ENCODE data around the gene PPDPF. TPM values are rescaled to one million over a fixed set of nuclear protein-coding genes. Genes with fewer than 3 reads are reported as not detected.
"Not testable (repeated sequence)": the region's sequence is repeated elsewhere in the genome, so short reads cannot be mapped to it uniquely, and the experiment has no call there.

PPDPF gene
- total RNA-seq, 1 experiment from 2014 or later: 194 TPM

DNA sequence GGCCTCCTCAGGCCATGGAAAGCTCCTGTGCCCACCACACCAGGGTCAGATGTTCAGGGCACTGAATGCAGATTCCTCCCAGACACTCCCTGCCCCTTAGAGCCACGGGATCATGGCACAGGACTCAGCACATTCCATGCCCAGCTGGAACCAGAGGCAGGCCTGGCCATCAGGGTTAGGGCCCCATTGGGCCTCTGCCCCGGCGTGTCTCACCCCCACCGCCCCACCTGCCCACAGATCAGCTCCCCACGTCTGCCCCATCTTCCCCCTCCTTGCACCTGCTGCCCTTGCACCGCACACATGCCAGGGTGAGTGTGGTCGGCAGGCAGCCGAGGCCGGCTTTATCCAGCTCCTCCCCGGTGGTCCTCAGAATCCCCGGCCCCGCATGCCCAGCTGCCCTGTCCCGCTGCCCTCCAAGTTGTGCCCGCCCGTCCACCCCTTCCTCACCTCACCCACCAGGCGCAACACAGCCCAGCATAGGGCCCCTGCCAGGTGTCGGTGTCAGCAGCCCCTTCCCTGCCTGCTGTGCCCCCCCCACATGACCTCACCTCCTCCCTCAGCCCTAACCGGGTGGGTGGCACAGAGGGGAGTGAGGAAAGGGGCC, 29.2 kb downstream of the PPDPF start:
- no peak for DNase-seq (ENCODE audit: low read depth)

DNA sequence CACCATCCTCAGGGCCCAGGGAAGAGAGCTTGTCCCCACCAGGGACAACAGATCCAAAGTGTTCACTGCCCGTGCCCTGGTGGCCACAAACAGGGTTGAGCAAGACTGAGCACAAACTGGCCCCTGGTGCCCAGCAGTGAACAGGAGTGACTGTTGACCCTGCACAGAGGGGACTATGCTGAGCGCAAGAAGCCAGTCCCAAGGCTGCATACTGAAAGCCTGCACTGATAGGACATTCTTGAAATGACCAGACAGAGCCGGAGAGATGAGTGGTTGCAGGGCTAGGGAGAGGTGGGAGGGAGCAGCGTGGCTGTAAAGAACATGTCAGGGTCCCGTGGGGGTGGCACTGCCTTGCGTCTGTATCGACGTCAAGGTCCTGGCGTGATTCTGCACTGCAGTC, 30.5 kb downstream of the PPDPF start:
- no peak for DNase-seq (ENCODE audit: low read depth)

DNA sequence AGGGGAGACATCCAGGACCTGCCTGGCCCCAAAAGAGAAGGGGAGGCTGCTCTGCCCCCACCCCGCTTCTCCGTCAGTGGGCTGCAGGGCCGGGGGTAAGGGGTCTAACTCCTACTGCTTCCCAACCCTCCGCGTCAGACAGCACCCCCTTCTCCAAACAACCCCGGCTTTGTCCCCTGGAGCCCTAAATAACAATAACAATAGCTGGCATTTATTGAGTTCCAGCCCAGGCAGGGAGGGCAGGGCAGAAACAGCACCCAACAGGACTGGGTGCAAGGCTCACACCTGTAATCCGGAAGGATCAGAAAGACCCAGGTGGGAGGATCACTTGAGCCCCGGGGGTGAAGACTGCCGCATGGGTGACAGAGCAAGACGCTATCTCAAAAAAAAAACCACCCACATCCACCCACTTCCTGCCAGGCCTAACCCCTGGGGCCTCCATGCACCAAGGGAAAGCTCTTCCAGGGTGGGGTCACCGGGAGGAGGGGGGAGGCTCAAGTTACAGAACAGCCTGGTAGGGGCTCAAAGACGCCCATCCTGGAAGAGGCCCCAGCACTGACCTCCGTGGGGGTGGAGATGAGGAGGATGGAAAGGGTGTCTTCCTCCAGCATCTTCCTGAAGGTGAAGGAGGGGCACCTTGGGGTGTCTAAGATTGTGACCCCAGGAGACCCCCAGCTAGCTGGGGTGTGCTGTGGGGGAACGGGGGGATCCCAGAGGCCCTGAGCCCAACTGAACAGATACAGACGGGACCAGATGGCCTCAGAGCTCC, 32.1 kb downstream of the PPDPF start:
- DNase-seq (ENCODE audit: low read depth): no peak

DNA sequence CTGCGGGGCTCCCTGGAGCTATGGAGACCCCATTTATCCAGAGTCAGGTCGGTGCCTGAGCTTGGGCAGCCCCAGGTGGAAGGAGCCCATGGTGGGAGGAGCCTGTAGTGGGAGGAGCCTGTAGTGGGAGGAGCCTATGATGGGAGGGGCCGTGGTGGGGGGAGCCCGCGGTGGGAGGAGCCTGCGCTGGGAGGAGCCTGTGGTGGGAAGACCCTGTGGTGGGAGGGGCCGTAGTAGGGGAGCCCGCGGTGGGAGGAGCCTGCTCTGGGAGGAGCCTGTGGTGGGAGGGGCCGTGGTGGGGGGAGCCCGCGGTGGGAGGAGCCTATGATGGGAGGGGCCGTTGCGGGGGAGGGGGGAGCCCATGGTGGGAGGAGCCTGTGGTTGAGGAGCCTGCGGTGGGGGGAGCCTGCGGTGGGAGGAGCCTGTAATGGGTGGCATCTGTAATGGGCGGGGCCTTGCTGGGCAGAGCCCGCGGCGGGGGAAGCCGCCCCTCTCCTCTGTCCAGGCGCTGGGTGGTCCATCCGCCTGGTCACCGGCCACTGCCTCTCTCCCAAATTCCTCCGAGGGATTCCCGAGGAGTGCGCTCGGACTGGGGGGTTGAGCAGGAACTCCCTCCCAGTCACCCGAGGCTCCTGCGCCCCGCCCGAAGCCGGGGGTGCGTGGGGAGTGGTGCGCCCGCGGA, 32.8 kb downstream of the PPDPF start:
- peak; percentile 75 for DNase-seq (ENCODE audit: low read depth)

DNA sequence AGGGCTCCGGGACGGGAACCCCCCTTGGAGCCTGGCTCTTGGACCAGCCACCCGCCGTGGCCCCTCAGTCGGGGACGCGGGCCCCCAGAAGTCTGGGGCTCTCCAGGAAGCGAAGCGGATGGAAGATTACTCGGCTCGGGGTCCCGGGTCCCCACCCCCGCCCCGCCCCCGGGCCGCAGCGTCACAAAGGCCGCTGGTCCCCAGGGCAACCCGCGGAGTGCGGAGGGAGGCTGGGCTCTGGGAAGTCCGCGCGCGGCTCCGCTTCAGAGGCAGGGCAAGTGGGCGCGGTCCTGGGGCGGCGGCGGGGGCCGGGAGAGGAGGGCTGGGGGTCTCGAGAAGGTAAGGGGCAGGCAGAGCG, 33.3 kb downstream of the PPDPF start, which contains the start of gene FNDC11:
Gene FNDC11 (plus strand): TSS at position 227 of the 358 bp plus-strand sequence. CDS start 1,505 bp downstream, outside the sequence.
- DNase-seq (ENCODE audit: low read depth): no peak

DNA sequence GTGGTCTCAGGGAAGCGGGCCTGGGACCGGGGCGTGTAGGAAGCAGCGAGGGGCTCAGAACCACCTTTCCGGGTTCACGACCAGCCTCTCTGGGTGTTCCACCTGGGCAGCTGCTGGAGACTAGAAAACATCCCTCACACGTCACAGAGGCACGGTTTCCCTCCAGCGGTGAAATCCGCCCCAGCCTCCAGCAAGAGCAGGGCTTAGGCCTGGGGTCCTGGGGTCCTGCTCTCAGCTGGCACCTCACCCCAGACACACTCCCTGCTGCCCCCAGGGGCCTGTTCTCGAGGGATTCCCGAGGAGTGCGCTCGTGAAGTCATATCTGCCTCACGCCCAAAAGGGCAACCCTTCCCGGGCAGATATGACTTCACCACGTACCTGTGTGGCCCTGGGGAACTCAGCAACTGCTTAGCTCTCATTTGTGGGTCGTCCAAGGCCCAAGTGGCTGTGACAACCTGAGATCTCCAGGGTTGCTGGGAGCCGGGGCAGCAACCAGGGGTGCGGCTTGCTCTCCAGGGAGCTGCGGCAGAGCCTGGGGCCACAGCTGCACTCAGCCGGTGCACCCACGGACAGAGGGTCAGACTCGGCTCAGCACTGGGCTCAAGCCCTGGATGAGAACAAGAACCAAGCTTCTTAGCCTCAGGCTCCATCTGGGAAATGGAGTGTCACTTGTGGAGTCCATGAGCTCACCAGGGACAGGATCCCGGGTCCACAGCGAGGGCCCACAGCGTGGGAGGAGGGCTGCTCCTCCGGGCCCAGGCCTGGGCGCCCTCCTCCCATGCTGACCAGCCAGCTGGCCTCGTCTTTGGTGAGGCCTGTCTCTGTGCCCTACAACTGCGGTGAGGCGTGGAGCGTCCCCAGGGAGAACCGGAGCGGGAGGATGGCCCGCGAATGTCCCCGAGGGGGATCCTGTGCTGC, 34.1 kb downstream of the PPDPF start:
- no peak for DNase-seq (ENCODE audit: low read depth)

DNA sequence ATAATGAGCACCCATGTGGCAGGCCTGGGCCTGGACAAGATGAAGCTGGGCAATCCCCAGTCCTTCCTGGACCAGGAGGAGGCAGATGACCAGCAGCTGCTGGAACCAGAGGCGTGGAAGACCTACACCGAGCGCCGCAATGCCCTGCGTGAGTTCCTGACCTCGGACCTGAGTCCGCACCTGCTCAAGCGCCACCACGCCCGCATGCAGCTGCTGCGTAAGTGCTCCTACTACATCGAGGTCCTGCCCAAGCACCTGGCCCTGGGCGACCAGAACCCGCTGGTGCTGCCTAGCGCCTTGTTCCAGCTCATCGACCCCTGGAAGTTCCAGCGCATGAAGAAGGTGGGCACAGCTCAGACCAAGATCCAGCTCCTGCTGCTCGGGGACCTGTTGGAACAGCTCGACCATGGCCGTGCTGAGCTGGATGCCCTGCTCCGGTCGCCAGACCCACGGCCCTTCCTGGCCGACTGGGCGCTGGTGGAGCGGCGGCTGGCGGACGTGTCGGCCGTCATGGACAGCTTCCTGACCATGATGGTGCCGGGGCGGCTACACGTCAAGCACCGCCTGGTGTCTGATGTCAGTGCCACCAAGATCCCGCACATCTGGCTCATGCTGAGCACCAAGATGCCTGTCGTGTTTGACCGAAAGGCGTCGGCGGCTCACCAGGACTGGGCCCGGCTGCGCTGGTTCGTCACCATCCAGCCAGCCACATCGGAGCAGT, 35.3 kb downstream of the PPDPF start:
- no peak for DNase-seq (ENCODE audit: low read depth)

DNA sequence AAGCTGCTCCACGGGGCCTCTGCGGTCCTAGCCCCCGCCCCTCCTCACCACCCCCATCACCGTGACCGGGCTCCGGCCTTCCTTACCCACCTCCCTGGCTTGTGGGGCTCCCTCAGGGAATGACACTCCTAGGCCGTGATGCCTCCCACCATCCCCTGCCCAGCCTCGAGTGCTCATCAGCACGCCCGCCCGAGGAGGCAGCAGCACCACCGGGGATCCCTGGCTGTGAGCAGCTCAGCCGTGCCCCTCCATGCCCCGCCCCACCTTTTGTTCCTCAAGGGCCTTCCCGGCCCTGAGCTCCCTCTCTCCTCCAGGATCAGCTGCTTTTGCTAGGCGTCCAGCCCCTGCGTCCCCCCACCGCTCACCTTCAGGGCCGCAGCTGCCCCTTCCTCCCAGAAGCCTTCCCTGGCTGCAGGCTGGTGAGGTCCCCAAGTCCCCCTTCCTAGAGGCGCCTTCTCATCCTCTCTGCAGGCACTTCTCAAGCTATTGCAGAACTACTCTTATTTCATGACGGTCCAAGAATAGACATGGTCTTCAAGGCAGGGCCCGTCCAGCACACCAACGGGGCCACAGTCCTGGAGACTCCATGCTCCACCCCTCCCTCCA, 36.4 kb downstream of the PPDPF start:
- no peak for DNase-seq (ENCODE audit: low read depth)

DNA sequence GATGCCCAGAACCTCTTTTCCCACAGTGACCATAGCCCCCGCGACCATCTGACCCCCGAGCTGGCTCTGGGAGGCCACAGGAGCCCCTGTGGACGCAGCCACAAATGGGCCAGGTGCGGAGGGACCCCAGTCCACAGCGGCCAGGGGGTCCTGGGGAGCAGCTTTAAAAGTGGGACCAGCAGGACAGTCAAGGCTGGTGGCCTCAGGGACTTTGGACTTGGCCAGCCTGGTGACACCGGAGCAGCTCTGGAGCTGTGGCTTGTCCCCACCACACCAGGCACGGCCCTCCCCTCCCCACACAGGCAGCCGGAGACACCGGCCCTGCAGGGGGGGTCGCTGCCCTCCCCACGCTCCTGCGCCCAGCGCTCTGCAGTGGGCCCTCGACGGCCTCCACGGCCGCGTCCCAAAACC, 36.9 kb downstream of the PPDPF start:
- no peak for DNase-seq (ENCODE audit: low read depth)

DNA sequence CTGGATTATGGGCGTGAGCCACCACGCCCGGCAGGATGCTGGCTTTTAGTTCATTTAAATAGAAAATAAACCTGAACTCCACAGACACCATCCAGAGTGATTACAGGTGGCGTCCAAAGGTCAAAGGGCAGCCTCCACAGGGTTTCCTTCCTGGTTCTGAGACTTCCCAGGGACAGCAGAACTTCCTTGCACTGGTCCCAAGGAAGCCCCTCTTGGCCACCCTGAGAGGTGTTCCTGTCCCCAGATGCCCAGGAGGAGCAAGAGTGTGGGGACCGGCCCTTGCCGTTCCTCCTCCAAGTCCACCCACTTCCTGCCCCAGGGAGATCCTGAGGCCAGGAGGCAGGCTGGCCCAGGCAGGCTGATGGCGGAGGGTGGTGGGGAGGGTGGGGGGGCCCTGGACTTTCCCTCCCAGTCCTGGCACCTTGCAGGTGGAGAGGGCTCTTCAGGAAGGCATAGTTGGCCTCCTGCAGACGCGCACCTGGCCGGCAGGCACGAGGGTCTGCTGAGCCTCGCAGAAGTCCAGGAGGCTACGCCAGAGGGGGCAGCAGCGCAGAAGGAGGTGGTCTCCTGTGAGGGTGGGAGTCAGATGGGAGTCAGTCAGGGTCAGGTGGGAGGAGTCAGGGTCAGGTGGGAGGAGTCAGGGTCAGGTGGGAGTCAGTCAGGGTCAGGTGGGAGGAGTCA, 38.4 kb downstream of the PPDPF start:
- DNase-seq (ENCODE audit: low read depth): no peak

DNA sequence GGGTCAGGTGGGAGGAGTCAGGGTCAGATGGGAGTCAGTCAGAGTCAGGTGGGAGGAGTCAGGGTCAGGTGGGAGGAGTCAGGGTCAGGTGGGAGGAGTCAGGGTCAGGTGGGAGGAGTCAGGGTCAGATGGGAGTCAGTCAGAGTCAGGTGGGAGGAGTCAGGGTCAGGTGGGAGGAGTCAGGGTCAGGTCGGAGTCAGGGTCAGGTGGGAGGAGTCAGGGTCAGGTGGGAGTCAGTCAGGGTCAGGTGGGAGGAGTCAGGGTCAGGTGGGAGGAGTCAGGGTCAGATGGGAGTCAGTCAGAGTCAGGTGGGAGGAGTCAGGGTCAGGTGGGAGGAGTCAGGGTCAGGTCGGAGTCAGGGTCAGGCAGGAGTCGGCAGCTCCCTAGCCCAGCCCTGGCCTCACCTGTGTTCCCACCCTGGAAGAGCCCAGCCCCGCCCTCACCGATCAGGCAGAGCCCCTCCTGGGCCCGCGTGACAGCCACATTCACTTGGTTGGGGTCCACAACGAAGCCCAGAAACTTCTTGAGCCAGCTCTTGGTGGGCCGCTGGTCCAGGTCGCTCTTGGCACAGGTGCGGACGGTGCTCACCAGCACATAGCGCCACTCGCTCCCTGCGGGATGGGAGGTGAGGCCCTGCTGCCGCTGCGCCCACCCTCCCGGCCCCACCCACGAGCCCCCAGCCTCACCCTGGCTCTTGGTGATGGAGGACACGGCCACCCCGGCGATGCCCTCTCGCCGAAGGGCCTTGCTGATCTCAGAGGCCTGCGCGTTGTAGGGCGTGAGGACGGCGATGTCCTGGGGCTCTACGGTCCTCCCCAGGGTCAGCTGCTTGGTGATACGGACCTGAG, 39.1 kb downstream of the PPDPF start:
- not testable (repeated sequence) for DNase-seq (ENCODE audit: low read depth)

DNA sequence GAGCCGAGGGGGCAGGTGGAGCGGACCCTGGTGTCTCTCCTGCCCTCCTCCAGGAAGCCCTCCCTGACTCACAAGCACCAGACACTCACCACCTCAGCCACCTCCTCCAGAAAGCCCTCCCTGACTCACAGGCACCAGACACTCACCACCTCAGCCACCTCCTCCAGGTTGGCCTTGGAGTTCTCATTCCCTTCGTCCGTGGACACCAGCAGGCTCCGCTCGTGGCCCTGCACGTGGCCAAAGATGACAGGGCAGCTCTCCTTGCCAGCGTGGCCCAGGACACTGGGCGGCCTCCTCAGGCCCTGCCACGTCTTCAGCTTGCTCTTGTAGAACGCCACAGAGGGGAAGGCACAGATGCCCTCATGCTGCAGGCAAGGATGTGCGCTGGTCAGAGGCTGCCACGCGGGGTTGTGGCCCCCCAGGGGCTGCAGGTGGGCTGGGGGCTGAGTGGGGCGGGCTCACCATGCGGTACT, 39.8 kb downstream of the PPDPF start:
- no peak for DNase-seq (ENCODE audit: low read depth)

DNA sequence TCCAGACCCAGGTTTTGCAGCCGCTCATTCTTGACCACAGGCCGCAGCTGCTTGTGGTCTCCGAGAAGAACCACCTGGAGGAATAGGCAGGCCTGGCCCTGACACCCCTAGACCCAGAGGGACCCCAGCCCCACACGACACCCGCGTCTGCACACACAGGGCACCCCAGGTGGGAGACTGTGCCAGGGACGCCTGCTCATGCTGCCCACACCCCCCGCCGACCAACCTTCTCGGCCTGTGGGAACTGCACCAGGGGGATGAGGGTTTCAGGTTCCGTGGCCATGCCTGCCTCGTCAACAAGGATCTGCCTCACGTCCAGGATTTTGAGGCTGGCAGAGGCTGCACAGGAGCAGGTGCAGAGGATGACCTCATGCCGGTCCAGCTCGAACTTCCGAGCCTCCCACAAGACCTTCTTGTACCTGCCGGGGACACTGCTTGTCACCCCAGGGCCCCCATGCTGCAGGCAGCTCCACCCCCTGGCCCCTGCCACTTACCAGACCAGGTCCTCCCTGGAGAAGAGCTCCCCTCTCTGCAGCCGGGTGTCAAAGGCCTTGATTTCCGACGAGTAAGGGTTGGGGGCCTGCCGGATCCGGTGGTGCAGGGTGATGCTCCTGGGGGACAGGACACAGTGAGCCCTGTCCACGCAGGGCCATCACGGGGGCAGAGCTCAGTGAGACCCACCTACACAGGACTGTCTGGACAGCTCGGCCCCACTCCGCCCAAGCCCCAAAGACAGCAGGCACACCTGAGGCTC, 40.5 kb downstream of the PPDPF start:
- DNase-seq (ENCODE audit: low read depth): no peak

DNA sequence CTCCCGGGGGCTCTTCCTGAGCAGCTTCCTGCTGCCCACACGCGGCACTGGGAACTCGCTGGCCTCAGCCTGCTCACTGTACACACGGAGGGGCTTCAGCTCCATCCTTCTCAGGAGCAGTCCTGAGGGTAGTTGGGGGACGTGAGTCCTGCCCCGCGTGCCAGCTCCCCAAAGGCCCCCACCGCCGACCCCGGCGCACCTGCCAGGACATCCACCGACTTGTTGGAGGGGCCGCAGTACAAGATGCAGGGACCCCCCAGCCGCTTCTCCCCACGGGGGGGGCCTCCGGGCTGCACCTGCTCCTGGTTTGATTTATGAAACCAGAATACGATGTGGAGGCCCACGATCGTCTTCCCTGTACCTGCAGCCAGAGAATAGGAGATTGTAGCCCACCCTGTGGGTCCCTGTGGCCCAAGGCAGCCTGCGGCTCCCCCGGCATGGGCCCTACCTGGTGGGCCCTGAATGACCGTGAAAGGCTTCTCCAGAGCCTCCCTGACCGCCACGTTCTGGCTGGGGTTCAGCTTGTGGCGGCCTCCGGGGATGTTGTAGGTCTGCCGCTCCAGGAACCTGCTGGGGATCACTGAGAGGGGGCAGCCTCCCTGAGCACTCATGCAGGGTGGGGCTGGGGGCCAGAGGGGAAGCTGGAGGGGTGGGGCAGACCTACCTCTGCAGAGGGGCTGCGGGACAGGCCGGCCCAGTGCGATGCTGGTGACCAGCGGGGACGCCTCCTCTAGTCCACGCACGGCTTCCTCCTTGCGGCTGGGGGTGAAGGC, 41.2 kb downstream of the PPDPF start:
- DNase-seq (ENCODE audit: low read depth): no peak

DNA sequence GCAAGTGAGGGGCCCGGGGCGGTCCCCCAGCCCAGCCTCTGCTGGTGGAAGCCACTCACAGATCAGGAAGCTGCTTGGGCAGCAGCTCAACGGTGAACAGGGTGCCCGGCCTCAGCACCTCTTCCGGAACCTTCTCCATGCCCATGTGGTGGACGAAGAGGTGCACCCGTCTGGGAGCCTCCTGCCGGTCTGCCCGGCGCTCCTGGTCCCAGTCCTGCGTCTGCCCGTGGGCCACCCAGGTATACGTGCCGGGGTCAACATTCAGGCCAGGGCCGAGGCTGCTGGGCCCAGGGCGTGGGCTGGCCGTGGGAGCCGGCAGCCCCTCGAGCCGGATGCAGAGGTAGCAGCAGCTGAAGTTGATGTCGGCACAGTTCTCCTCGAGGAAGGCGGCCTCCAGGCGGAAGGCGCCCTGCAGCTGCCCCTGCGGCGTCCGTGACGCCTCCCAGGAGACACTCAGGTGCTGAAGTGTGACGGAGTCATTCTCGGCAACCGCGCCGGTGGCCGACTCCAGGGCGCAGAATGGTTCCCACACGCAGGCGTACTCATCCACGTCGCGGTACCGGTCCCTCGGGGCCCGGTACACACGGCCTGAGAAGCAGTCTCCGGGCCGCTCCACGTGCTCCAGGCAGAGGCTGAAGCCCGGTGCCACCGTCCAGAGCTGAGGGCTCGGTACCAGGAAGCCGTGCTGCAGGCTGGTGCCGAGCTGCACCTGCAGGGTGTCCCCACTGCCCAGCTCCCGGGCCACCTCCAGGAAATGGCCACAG, 42.1 kb downstream of the PPDPF start:
- no peak for DNase-seq (ENCODE audit: low read depth)

DNA sequence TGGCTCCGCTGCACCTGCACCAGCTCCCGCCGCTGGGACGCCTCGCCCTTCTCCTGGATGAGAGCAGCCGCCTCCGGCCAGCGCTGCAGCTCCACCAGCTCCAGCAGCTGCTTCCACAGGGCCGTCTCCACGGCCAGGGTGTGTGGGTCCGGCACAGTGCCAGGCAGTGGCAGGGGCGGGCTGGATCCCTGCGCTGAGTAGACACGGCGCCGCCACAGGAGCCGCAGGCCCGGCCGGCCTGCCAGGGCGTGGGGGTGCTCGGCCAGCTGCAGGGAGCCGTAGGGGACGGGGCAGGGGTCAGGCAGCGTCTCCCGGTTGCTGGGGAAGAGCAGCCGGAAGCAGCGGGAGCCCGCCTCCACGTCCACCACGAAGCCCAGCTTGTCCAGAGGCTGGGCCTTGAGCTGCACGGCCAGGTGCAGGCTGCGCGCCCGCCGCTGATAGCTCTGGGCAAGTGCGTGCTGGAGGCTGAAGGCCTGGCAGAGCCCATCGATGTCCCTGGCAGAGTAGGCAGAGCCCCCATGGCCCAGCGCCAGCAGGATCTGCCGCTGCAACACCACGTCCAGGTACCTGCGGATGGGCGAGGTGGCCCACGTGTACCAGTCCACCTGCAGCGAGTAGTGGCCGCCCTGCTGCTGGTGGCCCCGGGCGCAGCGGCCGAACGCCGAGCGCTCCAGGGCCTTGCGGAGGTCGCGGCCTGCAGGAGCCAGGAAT, 42.8 kb downstream of the PPDPF start:
- DNase-seq (ENCODE audit: low read depth): no peak
